GM19035 (cell line): ENCODE measurements around the gene BCL2L12.
A peak's percentile ranks its signal among the peaks of the same experiment; 100 is the strongest.

Source experiments
- ATAC-seq: cut with Tn5 transposase; IDR thresholded peaks from one replicate; pipeline ENCODE4 v1.9.1; 2021; ENCODE audit not compliant: unreplicated experiment

The BCL2L12 gene

GRCh38 chr19:49662011-49662410 lies 3.7 kb upstream of the BCL2L12 start:
- no peak for ATAC-seq

- ATAC-seq, result no peak
Observed at GRCh38 chr19:49663224-49663623, 2.5 kb upstream of the BCL2L12 start.

GRCh38 chr19:49664171-49665035 lies 1.3 kb upstream of the BCL2L12 start:
- ATAC-seq, result peak; percentile 44

- no peak for ATAC-seq
Observed at GRCh38 chr19:49665036-49665350, 740 bp upstream of the BCL2L12 start.

GRCh38 chr19:49666120-49666444 lies 349 bp downstream of the BCL2L12 start:
- no peak for ATAC-seq

GRCh38 chr19:49667473-49667872 lies 1.7 kb downstream of the BCL2L12 start:
- no peak for ATAC-seq

GRCh38 chr19:49669516-49669915 lies 3.8 kb downstream of the BCL2L12 start:
- ATAC-seq, result no peak

- ATAC-seq, result no peak
Observed at GRCh38 chr19:49672131-49672919, 6.6 kb downstream of the BCL2L12 start.

- ATAC-seq, result peak; percentile 18
Observed at GRCh38 chr19:49676136-49676783, 10.5 kb downstream of the BCL2L12 start.

- ATAC-seq, result peak; percentile 68
Observed at GRCh38 chr19:49676784-49677230, 11.1 kb downstream of the BCL2L12 start.

GRCh38 chr19:49677231-49677900 lies 11.6 kb downstream of the BCL2L12 start, which contains the start of gene PRMT1:
Gene PRMT1 (plus strand): TSS chr19:49677271. CDS start chr19:49677281, 10 bp downstream.
- no peak for ATAC-seq

- ATAC-seq, result no peak
Observed at GRCh38 chr19:49677901-49678674, 12.4 kb downstream of the BCL2L12 start.

GRCh38 chr19:49678985-49679770 lies 13.4 kb downstream of the BCL2L12 start:
- ATAC-seq, result no peak

- ATAC-seq, result no peak
Observed at GRCh38 chr19:49679771-49680413, 14.2 kb downstream of the BCL2L12 start.

GRCh38 chr19:49680421-49681351 lies 15.0 kb downstream of the BCL2L12 start:
- no peak for ATAC-seq

- ATAC-seq, result no peak
Observed at GRCh38 chr19:49681830-49682229, 16.1 kb downstream of the BCL2L12 start.

GRCh38 chr19:49682274-49682673 lies 16.5 kb downstream of the BCL2L12 start:
- ATAC-seq, result no peak

GRCh38 chr19:49683814-49684250 lies 18.1 kb downstream of the BCL2L12 start:
- no peak for ATAC-seq
